ENCODE results near the gene CCSER2. TPM values are rescaled to one million over a fixed set of nuclear protein-coding genes. Genes with fewer than 3 reads are reported as not detected.

CCSER2 gene
- total RNA-seq, 8 experiments from 2014 or later = 11.2 to 49.0 (median 35.0) TPM

GRCh38 chr10:84360637-84361365 lies 32.4 kb downstream of the CCSER2 start:
- in situ Hi-C loops (cut with MboI; ENCODE audit: low pct_unique_long_range_greater_than_20kb in 2 of 9, low sequenced_read_pairs in 9 of 9, unreplicated experiment in 9 of 9) = loop anchor here in 2 of 9 experiments (25.0 kb wide), 1 partner anchor 176 kb away; no protein-coding TSS in a partner anchor
- ATAC-seq (replicated peaks in 6 of 8) = peak in 5 of 8 experiments; percentile 23 to 69 (median 65)
- 11 to 86% (median 67%) methylated on average over 1 to 5 of the region's 6 CpGs; no CpG with 5 or more reads in 1 of the 10 experiments for WGBS, 10 experiments
- Histone ChIP-seq H3K4me3 (no peak overlapping the region), H3K27ac (no peak overlapping the region), H3K4me1 (replicated peaks in 1 of 2) (peaks cover 3 to 6% of the 10 kb centered on the region in 2 donors)

- no peak overlapping the region for H3K4me3 ChIP-seq
- H3K27ac ChIP-seq = no peak overlapping the region
- in situ Hi-C loops (cut with MboI; ENCODE audit: low pct_unique_long_range_greater_than_20kb in 2 of 9, low sequenced_read_pairs in 9 of 9, unreplicated experiment in 9 of 9) = loop anchor here in 2 of 9 experiments (25.0 kb wide), 1 partner anchor 172 kb away; no protein-coding TSS in a partner anchor
- 50 to 85% (median 78%) methylated on average over 2 to 5 of the region's 5 CpGs; no CpG with 5 or more reads in 1 of the 10 experiments for WGBS, 10 experiments
- ATAC-seq (replicated peaks in 6 of 8) = no peak
- H3K4me1 ChIP-seq (replicated peaks in 1 of 2) = peaks cover 0 to 6% of the 10 kb centered on the region in 2 donors
Observed at GRCh38 chr10:84365335-84365881, 37.0 kb downstream of the CCSER2 start.

GRCh38 chr10:84366041-84366440 lies 37.7 kb downstream of the CCSER2 start:
- in situ Hi-C loops (cut with MboI; ENCODE audit: low pct_unique_long_range_greater_than_20kb in 2 of 9, low sequenced_read_pairs in 9 of 9, unreplicated experiment in 9 of 9) = loop anchor here in 2 of 9 experiments (25.0 kb wide), 1 partner anchor 171 kb away; no protein-coding TSS in a partner anchor
- Histone ChIP-seq H3K4me3 (no peak overlapping the region), H3K4me1 (replicated peaks in 1 of 2) (peaks cover 0 to 2% of the 10 kb centered on the region in 2 donors), H3K27ac (no peak overlapping the region)
- WGBS, 10 experiments = 86 to 100% (median 100%) methylated on average over 1 to 4 of the region's 4 CpGs; no CpG with 5 or more reads in 3 of the 10 experiments
- ATAC-seq (replicated peaks in 6 of 8) = no peak

- no peak overlapping the region for H3K4me3 ChIP-seq
- H3K4me1 ChIP-seq (replicated peaks in 1 of 2) = no peaks in the 10 kb centered on the region
- in situ Hi-C loops (cut with MboI; ENCODE audit: low pct_unique_long_range_greater_than_20kb in 2 of 9, low sequenced_read_pairs in 9 of 9, unreplicated experiment in 9 of 9) = loop anchor here in 2 of 9 experiments (25.0 kb wide), 1 partner anchor 170 kb away; no protein-coding TSS in a partner anchor
- 78 to 98% (median 90%) methylated on average over 3 to 6 of the region's 6 CpGs for WGBS, 10 experiments
- no peak overlapping the region for H3K27ac ChIP-seq
- ATAC-seq (replicated peaks in 6 of 8) = no peak
Observed at GRCh38 chr10:84367256-84367655, 38.9 kb downstream of the CCSER2 start.

- H3K27ac ChIP-seq = no peak overlapping the region
- no peak overlapping the region for H3K4me3 ChIP-seq
- 43 to 100% (median 100%) methylated on average over 1 of the region's 1 CpG; no CpG with 5 or more reads in 1 of the 10 experiments for WGBS, 10 experiments
- ATAC-seq (replicated peaks in 6 of 8) = no peak
- H3K4me1 ChIP-seq (replicated peaks in 1 of 2) = no peaks in the 10 kb centered on the region
- in situ Hi-C loops (cut with MboI; ENCODE audit: low pct_unique_long_range_greater_than_20kb in 2 of 9, low sequenced_read_pairs in 9 of 9, unreplicated experiment in 9 of 9) = loop anchor here in 2 of 9 experiments (25.0 kb wide), 1 partner anchor 168 kb away; no protein-coding TSS in a partner anchor
Observed at GRCh38 chr10:84368828-84369227, 40.4 kb downstream of the CCSER2 start.

- in situ Hi-C loops (cut with MboI; ENCODE audit: low pct_unique_long_range_greater_than_20kb in 2 of 9, low sequenced_read_pairs in 9 of 9, unreplicated experiment in 9 of 9) = loop anchor here in 3 of 9 experiments (10.0 to 25.0 kb wide), 2 partner anchors 165 to 167 kb away; no protein-coding TSS in a partner anchor
- Histone ChIP-seq H3K27ac (no peak overlapping the region), H3K4me3 (no peak overlapping the region), H3K4me1 (replicated peaks in 1 of 2) (no peaks in the 10 kb centered on the region)
- 80 to 100% (median 100%) methylated on average over 1 of the region's 1 CpG; no CpG with 5 or more reads in 1 of the 10 experiments for WGBS, 10 experiments
- no peak for ATAC-seq (replicated peaks in 6 of 8)
Observed at GRCh38 chr10:84370283-84370682, 41.9 kb downstream of the CCSER2 start.

GRCh38 chr10:84371944-84372343 lies 43.6 kb downstream of the CCSER2 start:
- 83 to 100% (median 100%) methylated on average over 1 to 2 of the region's 2 CpGs; no CpG with 5 or more reads in 2 of the 10 experiments for WGBS, 10 experiments
- no peak for ATAC-seq (replicated peaks in 6 of 8)
- no peaks in the 10 kb centered on the region for H3K4me1 ChIP-seq (replicated peaks in 1 of 2)
- no peak overlapping the region for H3K27ac ChIP-seq
- H3K4me3 ChIP-seq = no peak overlapping the region
- in situ Hi-C loops (cut with MboI; ENCODE audit: low pct_unique_long_range_greater_than_20kb in 2 of 9, low sequenced_read_pairs in 9 of 9, unreplicated experiment in 9 of 9) = loop anchor here in 3 of 9 experiments (10.0 to 25.0 kb wide), 2 partner anchors 163 to 165 kb away; no protein-coding TSS in a partner anchor

GRCh38 chr10:84373000-84373399 lies 44.6 kb downstream of the CCSER2 start:
- no peak for ATAC-seq (replicated peaks in 6 of 8)
- Histone ChIP-seq H3K27ac (no peak overlapping the region), H3K4me3 (no peak overlapping the region), H3K4me1 (replicated peaks in 1 of 2) (no peaks in the 10 kb centered on the region)
- 90 to 100% (median 95%) methylated on average over 1 to 2 of the region's 2 CpGs; no CpG with 5 or more reads in 1 of the 10 experiments for WGBS, 10 experiments
- in situ Hi-C loops (cut with MboI; ENCODE audit: low pct_unique_long_range_greater_than_20kb in 2 of 9, low sequenced_read_pairs in 9 of 9, unreplicated experiment in 9 of 9) = loop anchor here in 3 of 9 experiments (10.0 to 25.0 kb wide), 2 partner anchors 162 to 164 kb away; no protein-coding TSS in a partner anchor

GRCh38 chr10:84374455-84374854 lies 46.1 kb downstream of the CCSER2 start:
- in situ Hi-C loops (cut with MboI; ENCODE audit: low pct_unique_long_range_greater_than_20kb in 2 of 9, low sequenced_read_pairs in 9 of 9, unreplicated experiment in 9 of 9) = loop anchor here in 3 of 9 experiments (10.0 to 25.0 kb wide), 2 partner anchors 160 to 163 kb away; no protein-coding TSS in a partner anchor
- Histone ChIP-seq H3K4me3 (no peak overlapping the region), H3K27ac (no peak overlapping the region), H3K4me1 (replicated peaks in 1 of 2) (no peaks in the 10 kb centered on the region)
- ATAC-seq (replicated peaks in 6 of 8) = peak in 3 of 8 experiments; percentile 54 to 93 (median 67)
- 0 to 83% (median 57%) methylated on average over 1 to 2 of the region's 2 CpGs; no CpG with 5 or more reads in 3 of the 10 experiments for WGBS, 10 experiments

GRCh38 chr10:84375011-84375410 lies 46.6 kb downstream of the CCSER2 start:
- Histone ChIP-seq H3K4me1 (replicated peaks in 1 of 2) (no peaks in the 10 kb centered on the region), H3K27ac (no peak overlapping the region), H3K4me3 (no peak overlapping the region)
- ATAC-seq (replicated peaks in 6 of 8) = peak in 3 of 8 experiments; percentile 42 to 56 (median 43)
- in situ Hi-C loops (cut with MboI; ENCODE audit: low pct_unique_long_range_greater_than_20kb in 2 of 9, low sequenced_read_pairs in 9 of 9, unreplicated experiment in 9 of 9) = loop anchor here in 1 of 9 experiments (10.0 kb wide), 1 partner anchor 160 kb away; no protein-coding TSS in a partner anchor

GRCh38 chr10:84375881-84376280 lies 47.5 kb downstream of the CCSER2 start:
- in situ Hi-C loops (cut with MboI; ENCODE audit: low pct_unique_long_range_greater_than_20kb in 2 of 9, low sequenced_read_pairs in 9 of 9, unreplicated experiment in 9 of 9) = loop anchor here in 1 of 9 experiments (10.0 kb wide), 1 partner anchor 159 kb away; no protein-coding TSS in a partner anchor
- WGBS, 10 experiments = 57 to 100% (median 95%) methylated on average over 1 of the region's 1 CpG; no CpG with 5 or more reads in 4 of the 10 experiments
- Histone ChIP-seq H3K4me1 (replicated peaks in 1 of 2) (no peaks in the 10 kb centered on the region), H3K4me3 (no peak overlapping the region), H3K27ac (no peak overlapping the region)
- no peak for ATAC-seq (replicated peaks in 6 of 8)

- H3K4me1 ChIP-seq (replicated peaks in 1 of 2) = no peaks in the 10 kb centered on the region
- no peak overlapping the region for H3K4me3 ChIP-seq
- ATAC-seq (replicated peaks in 6 of 8) = no peak
- in situ Hi-C loops (cut with MboI; ENCODE audit: low pct_unique_long_range_greater_than_20kb in 2 of 9, low sequenced_read_pairs in 9 of 9, unreplicated experiment in 9 of 9) = no loop called here
- no peak overlapping the region for H3K27ac ChIP-seq
- WGBS, 10 experiments = 100% methylated on average over 1 of the region's 1 CpG; no CpG with 5 or more reads in 5 of the 10 experiments
Observed at GRCh38 chr10:84388148-84388547, 59.8 kb downstream of the CCSER2 start.

- WGBS, 10 experiments = 62 to 100% (median 87%) methylated on average over 1 to 4 of the region's 4 CpGs
- H3K4me1 ChIP-seq (replicated peaks in 1 of 2) = no peaks in the 10 kb centered on the region
- in situ Hi-C loops (cut with MboI; ENCODE audit: low pct_unique_long_range_greater_than_20kb in 2 of 9, low sequenced_read_pairs in 9 of 9, unreplicated experiment in 9 of 9) = no loop called here
- H3K4me3 ChIP-seq = no peak overlapping the region
- no peak overlapping the region for H3K27ac ChIP-seq
- no peak for ATAC-seq (replicated peaks in 6 of 8)
Observed at GRCh38 chr10:84390364-84390763, 62.0 kb downstream of the CCSER2 start.
